ENCODE results near the gene SSR2.
"Not testable (repeated sequence)": the region's sequence is repeated elsewhere in the genome, so short reads cannot be mapped to it uniquely, and the experiment has no call there.

Gene SSR2

DNA sequence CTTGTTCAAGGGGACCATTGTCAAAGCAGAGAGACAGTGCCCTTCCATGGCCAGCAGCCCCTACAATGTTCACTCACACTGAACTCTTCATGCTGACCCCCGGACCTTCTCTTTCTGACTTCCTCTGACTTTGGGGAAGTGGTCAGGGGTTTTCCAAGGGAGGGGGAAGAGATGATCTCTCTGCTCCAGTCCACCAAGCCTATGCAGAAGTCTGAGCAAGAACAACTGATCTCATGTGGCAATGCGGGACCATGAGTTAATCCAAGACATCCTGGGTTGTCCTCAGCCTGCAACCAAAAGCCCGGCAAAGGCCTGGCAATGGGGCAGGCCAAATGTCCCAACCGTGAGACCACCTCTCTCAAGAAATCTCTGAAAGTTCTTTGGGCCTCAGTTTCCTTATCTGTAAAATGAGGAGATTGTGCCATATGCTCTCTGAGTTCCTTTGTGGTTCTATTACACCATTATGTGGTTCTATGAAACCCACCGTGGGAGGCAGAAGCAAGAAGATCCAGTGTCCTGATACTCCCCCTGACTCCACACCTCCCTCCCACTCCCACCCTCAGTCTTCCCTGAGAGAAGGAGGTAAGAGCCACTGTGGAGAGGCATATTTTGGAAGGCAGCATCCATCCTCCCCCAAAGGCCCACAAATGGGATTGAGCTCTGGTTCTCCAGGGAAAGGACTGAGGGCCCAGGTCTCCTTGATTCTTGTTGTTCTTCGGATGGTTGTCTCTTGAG, 30.6 kb downstream of the SSR2 start:
- H3K4me3 ChIP-seq (ENCODE audit: low read depth, low read length): no peak overlapping the region
- TF ChIP-seq, protein P1, sequence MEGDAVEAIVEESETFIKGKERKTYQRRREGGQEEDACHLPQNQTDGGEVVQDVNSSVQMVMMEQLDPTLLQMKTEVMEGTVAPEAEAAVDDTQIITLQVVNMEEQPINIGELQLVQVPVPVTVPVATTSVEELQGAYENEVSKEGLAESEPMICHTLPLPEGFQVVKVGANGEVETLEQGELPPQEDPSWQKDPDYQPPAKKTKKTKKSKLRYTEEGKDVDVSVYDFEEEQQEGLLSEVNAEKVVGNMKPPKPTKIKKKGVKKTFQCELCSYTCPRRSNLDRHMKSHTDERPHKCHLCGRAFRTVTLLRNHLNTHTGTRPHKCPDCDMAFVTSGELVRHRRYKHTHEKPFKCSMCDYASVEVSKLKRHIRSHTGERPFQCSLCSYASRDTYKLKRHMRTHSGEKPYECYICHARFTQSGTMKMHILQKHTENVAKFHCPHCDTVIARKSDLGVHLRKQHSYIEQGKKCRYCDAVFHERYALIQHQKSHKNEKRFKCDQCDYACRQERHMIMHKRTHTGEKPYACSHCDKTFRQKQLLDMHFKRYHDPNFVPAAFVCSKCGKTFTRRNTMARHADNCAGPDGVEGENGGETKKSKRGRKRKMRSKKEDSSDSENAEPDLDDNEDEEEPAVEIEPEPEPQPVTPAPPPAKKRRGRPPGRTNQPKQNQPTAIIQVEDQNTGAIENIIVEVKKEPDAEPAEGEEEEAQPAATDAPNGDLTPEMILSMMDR (IDR thresholded peaks at IDR 0.05; ENCODE audit: low read depth, low read length): no peak

DNA sequence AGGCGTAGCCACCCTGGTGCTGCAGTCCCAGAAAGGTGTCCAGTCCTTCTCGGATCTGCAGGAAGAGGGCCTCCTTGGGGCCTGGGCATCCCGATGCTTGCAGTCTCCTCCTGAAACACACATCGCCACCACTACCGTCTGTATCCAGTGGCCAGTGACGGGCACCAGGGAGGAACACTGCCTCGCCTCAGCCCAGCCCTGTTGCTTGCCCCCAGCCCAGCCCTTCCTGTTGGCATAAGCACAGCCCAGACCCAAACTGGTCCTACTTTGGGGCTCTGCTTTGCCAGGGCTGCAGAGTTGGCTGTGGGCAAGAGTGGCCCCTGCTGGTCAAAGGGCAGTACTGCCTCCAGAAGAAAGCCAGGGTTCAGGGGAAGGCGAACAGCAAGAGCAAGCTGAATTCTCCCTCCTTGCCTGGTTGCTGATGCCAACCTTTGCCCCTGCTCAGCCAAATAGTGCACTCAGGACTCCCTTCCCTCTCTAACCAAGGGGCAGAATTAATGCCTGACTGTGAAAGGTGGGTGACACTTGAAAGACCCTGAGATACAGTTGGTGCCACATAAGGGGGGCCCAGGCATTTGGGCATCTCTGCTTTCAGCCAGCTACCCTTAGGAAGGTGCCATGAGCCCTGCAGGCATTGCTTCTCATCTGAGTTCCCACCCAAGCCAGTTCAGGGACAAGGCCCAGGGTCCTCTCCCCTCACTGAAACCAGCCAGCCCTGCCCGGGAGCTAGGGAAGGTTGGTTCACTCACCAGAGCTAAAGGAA, 31.3 kb downstream of the SSR2 start:
- TF ChIP-seq, protein P1 (IDR thresholded peaks at IDR 0.05; ENCODE audit: low read depth, low read length): peak; percentile 97

DNA sequence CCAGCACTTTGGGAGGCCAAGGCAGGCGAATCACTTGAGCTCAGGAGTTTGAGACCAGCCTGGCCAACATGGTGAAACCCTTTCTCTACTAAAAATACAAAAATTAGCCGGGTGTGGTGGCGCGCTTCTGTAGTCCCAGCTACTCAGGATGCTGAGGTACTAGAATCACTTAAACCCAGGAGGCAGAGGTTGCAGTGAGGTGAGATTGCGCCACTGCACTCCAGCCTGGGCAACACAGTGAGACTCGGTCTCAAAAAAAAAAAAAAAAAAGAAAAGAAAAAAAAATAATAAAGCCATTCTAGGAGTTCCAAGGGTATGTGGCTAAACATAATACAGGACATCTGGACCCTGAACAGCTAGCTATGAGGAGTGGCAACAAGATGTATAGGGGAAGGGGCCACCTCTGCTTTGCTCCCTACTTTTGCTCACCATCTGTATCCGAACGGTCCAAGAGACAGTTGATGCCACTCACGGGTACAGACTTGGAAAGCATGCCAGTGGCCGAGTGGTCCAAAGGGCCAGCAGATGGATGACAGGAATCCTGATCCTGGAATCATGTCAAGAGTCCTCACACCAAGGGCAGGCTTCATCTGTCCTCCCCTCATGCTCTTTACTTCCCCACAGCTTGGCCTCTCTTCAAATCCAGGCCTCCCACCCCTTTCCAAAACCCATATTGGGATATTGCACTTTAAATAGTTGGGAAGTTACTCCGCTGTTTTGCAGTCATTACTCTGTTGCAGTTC, 35.7 kb downstream of the SSR2 start:
- not testable (repeated sequence) for H3K4me3 ChIP-seq (ENCODE audit: low read depth, low read length)

More for the DNA sequence above, 31.3 kb downstream of the SSR2 start:
- no peak overlapping the region for H3K4me3 ChIP-seq (ENCODE audit: low read depth, low read length)

DNA sequence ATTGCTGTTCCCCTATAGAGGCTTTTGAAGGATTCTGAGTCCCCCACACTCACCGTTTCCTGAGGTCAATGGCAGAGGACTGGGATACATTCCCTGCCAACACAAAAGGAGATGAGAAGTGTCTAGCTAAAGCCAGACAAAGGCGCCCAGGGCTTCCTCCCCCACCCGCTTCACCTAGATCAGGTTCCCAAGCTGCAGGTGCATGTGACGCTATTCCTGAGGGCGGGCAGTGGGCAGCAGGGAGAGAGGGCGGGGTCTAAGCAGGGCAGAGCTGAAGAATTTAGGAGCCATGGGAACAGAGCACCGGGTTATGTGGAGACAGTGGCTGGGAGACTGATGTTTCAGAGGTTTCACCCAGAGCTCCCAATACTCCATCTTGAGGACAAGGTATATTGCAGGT, 36.4 kb downstream of the SSR2 start:
- TF ChIP-seq, protein P1 (IDR thresholded peaks at IDR 0.05; ENCODE audit: low read depth, low read length): no peak
- no peak overlapping the region for H3K4me3 ChIP-seq (ENCODE audit: low read depth, low read length)

DNA sequence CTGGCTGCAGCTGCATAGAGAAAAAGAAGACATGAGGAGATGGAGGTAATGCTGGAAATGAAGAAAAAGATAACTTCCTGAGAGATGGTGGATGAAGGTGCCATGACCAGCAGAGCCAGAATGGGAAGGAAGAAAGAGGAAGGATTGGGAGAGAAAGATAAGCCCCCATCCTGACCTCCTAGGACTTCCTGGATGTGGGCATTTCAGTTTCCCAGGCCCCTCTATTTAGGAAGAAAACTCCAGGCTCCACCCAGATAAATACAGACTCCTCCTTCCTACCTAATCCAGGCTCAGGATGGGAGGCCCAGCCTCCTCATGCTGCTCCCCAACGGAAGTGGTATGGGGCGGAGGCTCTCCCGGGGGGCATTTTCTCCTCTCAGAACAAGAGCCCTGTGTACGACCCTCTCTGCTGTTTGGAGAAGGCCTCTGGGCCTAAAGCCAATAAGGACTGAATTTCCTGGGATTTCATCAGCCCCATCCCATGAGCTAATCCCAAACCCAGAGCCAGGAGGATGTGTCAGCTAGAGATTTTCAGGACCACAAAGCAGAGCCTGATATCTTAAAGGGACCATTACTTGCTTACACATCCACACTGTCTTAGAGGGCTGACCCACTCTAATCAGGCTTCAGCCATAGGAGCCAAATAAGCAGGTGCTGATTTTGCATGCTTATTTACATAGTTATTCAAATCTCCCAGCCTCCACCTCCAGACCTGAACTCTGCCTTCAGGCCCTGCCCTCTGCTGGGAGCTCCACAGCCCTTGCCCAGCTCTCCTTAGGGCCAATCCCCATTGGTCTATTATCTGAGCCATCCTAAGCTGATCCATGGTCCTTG, 37.3 kb downstream of the SSR2 start:
- TF ChIP-seq, protein P1 (IDR thresholded peaks at IDR 0.05; ENCODE audit: low read depth, low read length): no peak
- H3K4me3 ChIP-seq (ENCODE audit: low read depth, low read length): peak overlapping the region; percentile 85

DNA sequence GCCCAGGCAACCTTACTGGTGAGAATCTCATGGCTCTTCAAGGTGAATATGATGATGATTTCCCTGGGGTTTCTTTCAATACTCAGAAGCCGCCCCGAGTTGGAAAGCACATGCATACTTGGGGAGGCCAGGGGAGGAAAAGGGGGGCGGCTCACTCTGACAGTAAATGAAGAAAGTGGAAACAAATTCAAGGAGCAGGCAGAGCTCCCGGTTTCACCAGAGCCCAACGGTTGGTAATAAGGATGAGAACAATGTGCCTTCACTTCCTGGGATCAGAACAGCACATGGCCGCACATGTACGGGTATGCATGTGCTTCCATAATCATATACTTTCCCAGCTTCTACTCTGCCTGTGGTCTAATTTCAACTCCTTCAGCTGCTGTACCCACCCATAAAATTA, 38.6 kb downstream of the SSR2 start:
- TF ChIP-seq, protein P1 (IDR thresholded peaks at IDR 0.05; ENCODE audit: low read depth, low read length): no peak
- peak overlapping the region; percentile 85 for H3K4me3 ChIP-seq (ENCODE audit: low read depth, low read length)

Measured in WI38 (cell line).